GM18499 (cell line): ENCODE measurements around the gene FAM9C.
"Not testable (repeated sequence)": the region's sequence is repeated elsewhere in the genome, so short reads cannot be mapped to it uniquely, and the experiment has no call there.

ENCODE experiments used
- ATAC-seq: cut with Tn5 transposase; IDR thresholded peaks from one replicate; pipeline ENCODE4 v1.9.1; 2021; ENCODE audit warnings: moderate number of reproducible peaks; ENCODE audit not compliant: insufficient read depth, unreplicated experiment

FAM9C gene

GRCh38 chrX:13046141-13046855 is 1.9 kb upstream of the FAM9C start:
- ATAC-seq: no peak

GRCh38 chrX:13043938-13044337 is 482 bp downstream of the FAM9C start:
- ATAC-seq: no peak

- ATAC-seq: no peak
Observed at GRCh38 chrX:13043138-13043537, 1.3 kb downstream of the FAM9C start.

- ATAC-seq: no peak
Observed at GRCh38 chrX:13036896-13037295, 7.5 kb downstream of the FAM9C start.

- no peak for ATAC-seq
Observed at GRCh38 chrX:13033193-13033592, 11.2 kb downstream of the FAM9C start.

DNA sequence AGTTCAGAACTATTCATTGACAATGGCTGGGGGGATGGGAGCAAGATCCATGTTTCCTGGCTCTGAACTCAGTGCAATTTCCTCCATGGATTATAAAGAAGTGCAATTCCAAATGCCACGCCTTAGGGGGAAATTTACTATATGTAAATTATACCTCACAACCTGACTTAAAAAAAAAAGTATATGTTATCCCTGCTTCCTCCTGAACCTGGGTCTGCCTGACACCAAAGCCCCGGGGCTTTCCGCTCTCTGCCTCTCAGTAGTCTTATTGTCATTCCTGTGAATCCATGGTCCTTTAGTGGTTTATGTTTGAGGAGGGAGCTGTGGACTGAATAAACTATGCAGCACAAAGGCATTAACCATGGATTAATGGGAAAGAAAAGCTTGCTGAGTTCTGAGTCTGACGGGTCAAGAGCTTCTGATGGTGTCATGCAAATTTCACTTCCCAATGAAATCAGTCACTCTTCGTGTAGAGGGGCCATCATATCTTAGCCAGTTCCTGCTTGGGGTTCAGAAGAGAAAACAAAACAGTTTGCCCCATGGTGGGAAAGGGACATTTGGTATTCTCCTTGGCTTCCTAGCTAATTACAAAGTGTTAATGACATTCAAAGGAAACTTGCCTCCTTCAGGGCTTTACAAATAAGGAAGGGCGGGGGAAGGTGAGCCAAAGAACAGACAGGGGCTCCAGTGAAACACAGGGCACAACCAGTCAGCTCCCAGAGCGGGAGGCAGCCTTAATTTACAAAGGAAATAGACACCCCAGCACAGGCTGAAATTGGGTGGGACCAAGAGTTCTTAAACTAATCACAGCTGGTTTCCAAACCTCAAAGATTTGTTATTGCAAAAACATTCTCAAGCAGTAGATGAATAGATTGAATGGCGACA is 14.3 kb downstream of the FAM9C start:
- ATAC-seq: no peak

GRCh38 chrX:13029637-13029886 is 14.9 kb downstream of the FAM9C start:
- no peak for ATAC-seq

DNA sequence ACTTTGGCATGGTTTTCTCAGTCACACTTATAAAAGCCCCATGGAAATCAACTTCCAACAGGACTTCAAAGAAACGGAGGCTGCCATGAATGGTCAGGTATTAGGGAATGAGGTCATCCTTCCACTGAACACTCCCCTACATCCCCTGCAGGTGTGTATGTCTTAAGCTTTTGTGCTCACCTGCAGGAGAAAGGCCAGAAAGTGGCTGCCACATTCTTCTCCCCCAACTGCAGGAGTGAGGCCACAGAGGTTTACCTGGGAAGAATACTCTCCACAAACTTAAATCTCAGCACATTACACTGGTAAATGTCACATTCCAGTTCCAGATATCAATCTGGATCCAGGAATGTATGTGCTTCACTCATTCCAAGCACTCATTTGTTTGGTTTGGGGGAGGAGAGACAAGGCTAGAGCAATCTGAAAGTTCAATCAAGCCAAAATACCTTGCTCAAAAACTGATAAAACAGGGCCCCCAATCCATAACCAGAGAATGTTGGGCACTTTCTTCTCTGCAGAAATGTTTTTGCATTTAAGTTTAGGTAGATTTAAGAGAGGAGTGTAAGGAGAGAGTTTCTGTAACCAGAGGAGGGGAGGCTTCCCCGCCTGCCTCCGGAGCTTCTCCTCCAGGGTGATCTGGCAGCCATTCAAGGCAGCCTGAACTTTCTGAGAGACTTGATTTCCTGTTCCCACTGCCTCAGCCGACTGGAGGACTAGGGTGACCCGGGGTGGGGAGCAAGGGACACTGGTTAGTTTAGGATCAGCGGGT is 15.4 kb downstream of the FAM9C start:
- ATAC-seq: no peak

DNA sequence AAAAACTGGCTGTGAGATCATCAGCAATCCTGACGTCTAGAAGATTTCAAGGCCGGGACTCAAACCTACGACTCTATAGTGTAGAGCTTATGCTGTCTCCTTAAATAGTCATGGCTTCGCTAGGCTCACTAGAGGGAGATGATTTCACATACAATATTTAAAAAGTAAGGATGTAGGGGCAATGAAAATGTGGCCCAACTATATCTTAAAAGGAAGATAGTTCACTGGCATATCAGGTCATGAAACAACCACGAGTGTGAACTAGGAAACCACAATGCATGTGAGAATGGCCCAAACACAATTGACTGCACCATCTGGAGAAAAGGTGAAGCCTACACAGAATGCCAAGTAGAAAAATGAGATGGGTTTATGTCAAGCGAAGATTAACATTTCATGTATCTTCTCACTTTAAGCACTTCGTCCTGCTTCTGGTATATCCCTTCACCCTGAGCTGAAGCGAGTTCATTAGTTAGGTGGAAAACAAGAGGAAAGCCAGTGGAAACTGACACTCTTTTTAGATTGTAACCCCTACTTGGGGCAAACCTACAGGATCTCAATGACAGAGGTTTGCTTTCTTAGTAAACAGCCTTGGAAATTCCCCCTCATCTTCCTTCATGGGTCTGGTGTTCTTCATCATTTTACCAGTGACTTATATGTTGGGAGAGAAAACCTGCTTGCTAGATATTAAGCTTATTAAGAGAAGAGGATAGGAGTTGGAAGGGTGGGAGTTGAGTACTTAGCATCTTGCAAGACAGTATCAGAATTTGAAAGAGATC is 17.4 kb downstream of the FAM9C start:
- ATAC-seq: no peak

GRCh38 chrX:13024986-13025385 is 19.4 kb downstream of the FAM9C start:
- no peak for ATAC-seq

DNA sequence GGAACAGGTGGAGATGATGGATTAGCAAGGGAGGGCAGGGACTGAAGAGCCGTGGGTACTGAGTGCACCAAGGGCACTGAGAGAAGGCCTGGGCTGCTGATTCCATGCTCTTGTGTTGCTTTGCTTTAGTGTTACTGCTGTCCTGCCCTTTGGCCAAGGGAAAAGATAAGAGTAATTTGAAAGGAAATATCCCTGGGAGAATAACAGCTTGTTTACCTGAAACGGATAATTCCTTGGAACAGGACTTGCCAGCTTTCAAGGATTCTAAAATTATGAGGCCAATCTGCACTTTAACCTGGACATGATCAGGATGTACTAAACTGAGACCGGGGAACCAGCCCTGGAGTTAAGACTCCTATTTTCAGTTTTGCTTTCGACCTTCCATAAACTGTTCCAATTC is 20.4 kb downstream of the FAM9C start:
- ATAC-seq: no peak

- ATAC-seq: no peak
Observed at GRCh38 chrX:13023567-13023966, 20.9 kb downstream of the FAM9C start.

DNA sequence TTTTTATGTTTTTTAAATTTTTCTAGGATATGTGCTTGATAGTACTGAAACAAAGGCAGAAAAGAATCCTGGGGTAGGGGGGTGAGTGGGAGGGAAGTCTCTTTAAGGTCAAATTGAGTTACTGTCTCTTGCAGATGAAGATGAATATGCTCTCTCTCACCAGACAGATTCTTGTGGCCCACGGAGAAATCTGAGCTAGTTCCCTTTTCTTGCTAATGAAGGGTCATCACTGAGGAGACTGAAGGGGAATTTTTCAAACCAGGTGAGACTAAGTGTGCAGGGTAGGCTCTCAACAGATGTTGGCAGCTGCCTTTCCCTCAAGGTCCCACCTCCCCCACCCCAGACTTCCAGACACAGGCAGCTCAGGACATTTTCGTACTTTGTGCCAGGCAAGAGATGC is 21.5 kb downstream of the FAM9C start:
- ATAC-seq: peak; percentile 73

DNA sequence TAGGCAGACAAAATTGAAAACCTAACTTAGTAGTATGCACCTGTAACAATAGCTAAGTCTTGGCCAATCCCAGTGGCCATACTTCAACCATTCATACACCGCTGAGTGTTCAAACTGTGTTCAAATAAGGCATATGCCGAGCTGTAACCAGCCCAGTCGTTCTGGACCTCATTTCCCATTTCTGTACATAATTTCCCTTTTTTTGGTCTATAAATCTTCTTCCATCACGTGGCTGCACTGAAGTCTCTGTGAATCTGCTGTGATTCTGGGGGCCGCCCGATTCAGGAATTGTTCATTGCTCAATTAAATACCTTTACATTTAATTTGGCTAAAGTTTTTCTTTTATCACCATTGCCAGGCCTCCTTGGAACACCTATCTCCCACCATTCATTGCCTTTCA is 27.7 kb downstream of the FAM9C start:
- ATAC-seq: not testable (repeated sequence)

DNA sequence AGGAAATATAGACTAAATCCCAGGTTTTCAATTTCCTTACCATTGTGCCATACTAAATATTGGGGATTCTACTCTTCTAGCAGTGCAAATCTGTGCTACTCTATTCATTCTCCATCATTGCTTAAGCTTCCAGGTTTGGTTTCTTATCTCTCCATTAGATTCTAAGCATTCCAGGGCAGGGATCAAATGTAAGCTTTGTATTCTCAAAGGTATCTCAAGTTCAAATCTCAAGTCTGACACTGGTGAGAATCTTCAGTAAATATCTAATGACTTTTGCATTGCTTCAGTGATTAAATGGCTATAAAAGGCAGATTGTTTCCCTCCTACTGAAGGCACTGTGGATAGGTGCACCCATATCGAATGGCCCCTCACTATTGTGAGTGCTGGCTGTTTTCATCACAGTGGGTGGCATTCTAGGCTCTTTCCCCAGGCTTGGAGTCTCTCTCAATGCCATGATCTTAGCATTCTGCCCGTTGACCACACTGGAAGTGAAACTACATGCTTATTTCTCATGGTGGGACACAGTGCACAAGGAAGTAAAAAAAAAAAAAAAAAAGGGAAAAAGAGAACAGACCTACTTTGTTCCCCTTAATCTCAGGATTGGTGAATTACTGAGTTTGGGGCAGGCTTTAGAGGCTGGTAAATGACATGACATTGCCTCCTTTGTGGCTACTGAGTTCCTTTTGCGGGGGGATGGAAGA is 28.7 kb downstream of the FAM9C start:
- no peak for ATAC-seq

GRCh38 chrX:13014111-13015096 is 30.0 kb downstream of the FAM9C start:
- ATAC-seq: no peak

GRCh38 chrX:13013363-13014110 is 30.9 kb downstream of the FAM9C start:
- peak; percentile 53 for ATAC-seq

- ATAC-seq: no peak
Observed at GRCh38 chrX:13010546-13010945, 33.9 kb downstream of the FAM9C start.
